ENCODE data around the gene ARMC5.

- TF ChIP-seq EZH2 (IDR thresholded peaks at IDR 0.05; ENCODE audit: borderline replicate concordance, low read length) (no peak), CTCF (conservative IDR thresholded peaks at IDR 0.05 in 1 of 2, IDR thresholded peaks at IDR 0.05 in 1 of 2; ENCODE audit: extremely low read depth in 1 of 2, insufficient read depth in 1 of 2, low read depth in 1 of 2, low read length in 2 of 2) (peak; percentile 15 to 39)
Observed at GRCh38 chr16:31458073-31458843, 1.0 kb upstream of the ARMC5 start.

Data from mammary epithelial cell (primary cell).